ENCODE measurements around the gene RIN3. TPM values are rescaled to one million over a fixed set of nuclear protein-coding genes. Genes with fewer than 3 reads are reported as not detected.

The RIN3 gene
- total and polyA plus RNA-seq, 2 experiments from 2014 or later, result 1.8 to 7.0 TPM

DNA sequence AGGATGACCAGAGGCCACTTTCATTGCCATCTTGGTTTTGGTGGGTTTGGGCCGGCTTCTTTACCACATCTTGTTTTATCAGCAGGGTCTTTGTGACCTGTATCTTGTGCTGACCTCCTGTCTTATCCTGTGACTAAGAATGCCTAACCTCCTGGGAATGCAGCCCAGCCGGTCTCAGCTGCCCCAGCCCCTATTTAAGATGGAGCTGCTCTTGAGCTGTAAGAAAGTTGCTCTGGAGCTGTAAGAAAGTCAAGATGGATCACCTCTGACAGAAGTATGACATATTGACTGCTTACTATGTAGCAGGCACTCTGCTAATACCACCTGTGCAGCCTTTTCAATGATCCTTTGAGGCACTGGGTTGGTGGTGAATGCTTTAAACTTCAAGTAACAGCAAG lies 52.1 kb downstream of the RIN3 start:
- no peaks in the 10 kb centered on the region for H3K79me2 ChIP-seq (ENCODE audit: insufficient read depth)
- H3K4me1 ChIP-seq (ENCODE audit: insufficient read depth), result peaks cover 10% of the 10 kb centered on the region
- H3K36me3 ChIP-seq (ENCODE audit: low read depth), result peaks cover 8% of the 10 kb centered on the region; the same call in 1 of the 2 replicates
- TF ChIP-seq EZH2phosphoT487 (IDR thresholded peaks at IDR 0.05; ENCODE audit: insufficient read depth, low read depth) (no peak), EZH2 (IDR thresholded peaks at IDR 0.05; ENCODE audit: insufficient read depth, poor library complexity, severe bottlenecking) (no peak)
- no peak overlapping the region for H3K9ac ChIP-seq
- H4K20me1 ChIP-seq (ENCODE audit: insufficient read depth), result no peaks in the 10 kb centered on the region
- H3K27ac ChIP-seq, result no peak overlapping the region
- H3K27me3 ChIP-seq (replicated peaks; ENCODE audit: insufficient read depth), result no peaks in the 10 kb centered on the region
- no peaks in the 10 kb centered on the region for H3K9me2 ChIP-seq (ENCODE audit: insufficient read depth)
- no peak overlapping the region for H2AFZ ChIP-seq
- H3K4me3 ChIP-seq, result no peak overlapping the region
- 93 to 97% methylated on average over 2 of the region's 2 CpGs for WGBS, 2 experiments (ENCODE audit: low coverage in 1 of 2, low lambda C conversion rate in 2 of 2, missing lambda C conversion rate in 2 of 2)
- H3K4me2 ChIP-seq (ENCODE audit: unreplicated experiment), result no peak overlapping the region
- peaks cover 7% of the 10 kb centered on the region; the same call in 1 of the 2 replicates for H3F3A ChIP-seq (ENCODE audit: insufficient read depth)
- in situ Hi-C loops (cut with MboI), result no loop called here
- H3K9me3 ChIP-seq (ENCODE audit: low read depth), result no peaks in the 10 kb centered on the region
- DNase-seq, result no peak

DNA sequence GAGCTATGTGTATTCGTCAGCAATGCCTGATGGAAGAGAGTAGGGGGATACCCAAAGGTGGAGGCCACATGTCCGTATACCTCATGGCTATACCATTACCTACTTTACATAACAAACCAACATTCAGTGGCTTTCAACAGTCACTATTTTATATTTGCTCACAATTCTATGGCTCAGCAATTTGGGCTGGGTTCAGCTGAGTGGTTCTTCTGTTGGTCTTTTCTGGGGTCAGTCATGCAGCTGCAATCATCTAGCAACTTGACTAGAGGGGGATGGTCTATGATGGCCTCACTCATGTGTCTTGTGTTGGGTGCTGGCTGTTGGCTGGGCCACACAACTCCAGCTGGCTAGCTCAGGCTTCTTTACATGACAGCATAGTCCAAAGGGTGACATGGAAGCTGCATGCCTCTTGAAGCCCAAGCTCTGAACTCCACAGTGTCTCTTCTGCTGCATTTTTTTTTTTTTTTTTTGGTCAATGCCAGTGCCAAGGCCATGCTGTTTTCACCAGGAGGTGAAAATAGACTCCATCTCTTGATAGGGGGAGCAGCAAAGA lies 53.7 kb downstream of the RIN3 start:
- 94 to 100% methylated on average over 2 of the region's 2 CpGs for WGBS, 2 experiments (ENCODE audit: low coverage in 1 of 2, low lambda C conversion rate in 2 of 2, missing lambda C conversion rate in 2 of 2)

DNA sequence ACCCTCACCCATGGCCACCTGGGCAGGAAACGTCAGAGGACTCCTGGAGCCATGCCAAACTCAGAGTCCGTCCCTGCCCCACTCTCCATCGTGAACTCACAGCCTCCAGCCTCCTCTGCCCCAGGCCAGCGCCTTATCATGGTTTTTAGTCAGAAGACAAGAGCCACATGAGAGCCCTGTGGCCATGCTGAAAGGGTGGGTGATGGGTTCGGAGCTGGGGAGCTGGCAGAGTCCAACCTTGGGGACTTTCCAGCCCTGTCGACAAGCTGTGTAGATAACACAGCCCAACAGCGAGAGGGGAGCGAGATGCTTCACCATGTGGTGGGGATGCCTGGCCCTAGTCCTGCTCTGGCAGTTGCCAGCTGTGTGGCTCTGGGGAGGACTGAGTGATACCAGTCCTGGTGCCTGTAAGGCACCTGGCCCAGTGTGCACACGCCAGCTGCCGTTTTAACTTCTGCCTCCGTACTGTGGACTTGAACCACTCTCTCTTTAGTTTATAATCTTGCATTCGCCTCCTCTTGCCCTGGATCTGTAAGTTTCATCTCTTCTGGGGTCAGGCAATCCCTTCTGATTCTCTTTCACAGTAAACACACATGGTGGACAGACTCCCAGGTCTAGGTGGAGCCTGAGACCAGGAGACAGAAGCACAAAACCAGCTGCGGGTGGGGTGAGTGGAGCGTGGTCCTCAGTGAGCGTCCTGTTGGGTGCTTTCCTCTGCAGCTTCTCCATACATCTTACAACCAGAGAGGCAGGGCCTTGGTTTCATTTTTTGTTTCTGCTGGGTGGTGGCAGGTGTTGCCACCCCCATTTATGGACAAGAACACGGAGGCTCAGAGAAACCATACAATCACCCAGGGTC lies 55.3 kb downstream of the RIN3 start:
- H2AFZ ChIP-seq, result no peak overlapping the region
- no peak overlapping the region for H3K4me3 ChIP-seq
- TF ChIP-seq EZH2 (IDR thresholded peaks at IDR 0.05; ENCODE audit: insufficient read depth, poor library complexity, severe bottlenecking) (no peak), EZH2phosphoT487 (IDR thresholded peaks at IDR 0.05; ENCODE audit: insufficient read depth, low read depth) (no peak)
- in situ Hi-C loops (cut with MboI), result no loop called here
- H4K20me1 ChIP-seq (ENCODE audit: insufficient read depth), result no peaks in the 10 kb centered on the region
- no peaks in the 10 kb centered on the region for H3K9me2 ChIP-seq (ENCODE audit: insufficient read depth)
- H3K9ac ChIP-seq, result no peak overlapping the region
- 85 to 88% methylated on average over 15 to 16 of the region's 16 CpGs for WGBS, 2 experiments (ENCODE audit: low coverage in 1 of 2, low lambda C conversion rate in 2 of 2, missing lambda C conversion rate in 2 of 2)
- H3K27ac ChIP-seq, result no peak overlapping the region
- H3F3A ChIP-seq (ENCODE audit: insufficient read depth), result peaks cover 2% of the 10 kb centered on the region; the same call in 1 of the 2 replicates
- DNase-seq, result no peak
- no peak overlapping the region for H3K4me2 ChIP-seq (ENCODE audit: unreplicated experiment)
- no peaks in the 10 kb centered on the region for H3K27me3 ChIP-seq (replicated peaks; ENCODE audit: insufficient read depth)
- no peaks in the 10 kb centered on the region for H3K79me2 ChIP-seq (ENCODE audit: insufficient read depth)
- peaks cover 2% of the 10 kb centered on the region for H3K4me1 ChIP-seq (ENCODE audit: insufficient read depth)
- H3K36me3 ChIP-seq (ENCODE audit: low read depth), result peaks cover 8% of the 10 kb centered on the region; the same call in 1 of the 2 replicates
- H3K9me3 ChIP-seq (ENCODE audit: low read depth), result no peaks in the 10 kb centered on the region

More for the DNA sequence above, 53.7 kb downstream of the RIN3 start:
- Histone ChIP-seq H4K20me1 (ENCODE audit: insufficient read depth) (no peaks in the 10 kb centered on the region), H3K36me3 (ENCODE audit: low read depth) (peaks cover 8% of the 10 kb centered on the region; the same call in 1 of the 2 replicates), H3K79me2 (ENCODE audit: insufficient read depth) (no peaks in the 10 kb centered on the region), H3K9me2 (ENCODE audit: insufficient read depth) (no peaks in the 10 kb centered on the region), H3K9me3 (ENCODE audit: low read depth) (no peaks in the 10 kb centered on the region), H3K27me3 (replicated peaks; ENCODE audit: insufficient read depth) (no peaks in the 10 kb centered on the region), H3K4me1 (ENCODE audit: insufficient read depth) (peaks cover 10% of the 10 kb centered on the region), H3F3A (ENCODE audit: insufficient read depth) (peaks cover 7% of the 10 kb centered on the region; the same call in 1 of the 2 replicates), H3K9ac (no peak overlapping the region), H3K27ac (no peak overlapping the region), H3K4me3 (no peak overlapping the region), H3K4me2 (ENCODE audit: unreplicated experiment) (no peak overlapping the region), H2AFZ (no peak overlapping the region)
- in situ Hi-C loops (cut with MboI), result no loop called here
- no peak for DNase-seq
- TF ChIP-seq EZH2 (IDR thresholded peaks at IDR 0.05; ENCODE audit: insufficient read depth, poor library complexity, severe bottlenecking) (no peak), EZH2phosphoT487 (IDR thresholded peaks at IDR 0.05; ENCODE audit: insufficient read depth, low read depth) (no peak)

DNA sequence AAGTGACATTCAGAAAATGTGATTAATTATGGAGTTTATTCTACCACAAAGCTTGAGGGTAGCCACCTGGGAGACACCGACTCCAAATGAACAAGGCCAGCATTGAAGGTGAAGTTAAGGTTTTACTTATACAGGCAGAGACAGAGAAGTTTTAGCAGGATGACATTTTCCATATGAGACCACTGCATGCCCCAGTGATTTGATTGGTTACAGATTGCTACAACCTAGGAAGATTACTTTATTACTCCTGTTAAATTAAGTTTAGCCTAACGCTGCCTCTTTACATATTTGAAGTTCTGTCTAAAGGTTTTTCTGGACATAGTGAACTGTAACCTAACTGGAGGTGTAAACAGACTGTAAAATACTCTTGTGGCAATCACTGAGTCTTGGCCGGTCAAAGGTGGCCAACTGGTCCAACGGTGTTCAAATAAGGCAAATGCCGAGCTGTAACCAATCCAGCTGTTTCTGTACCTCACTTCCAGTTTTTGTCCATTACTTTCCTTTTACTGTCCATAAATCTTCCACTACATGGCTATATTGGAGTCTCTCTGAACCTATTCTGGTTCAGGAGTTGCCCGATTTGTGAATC lies 57.2 kb downstream of the RIN3 start:
- H4K20me1 ChIP-seq (ENCODE audit: insufficient read depth), result no peaks in the 10 kb centered on the region
- no peaks in the 10 kb centered on the region for H3K9me3 ChIP-seq (ENCODE audit: low read depth)
- no peak for TF ChIP-seq EZH2 (IDR thresholded peaks at IDR 0.05; ENCODE audit: insufficient read depth, poor library complexity, severe bottlenecking)
- TF ChIP-seq EZH2phosphoT487 (IDR thresholded peaks at IDR 0.05; ENCODE audit: insufficient read depth, low read depth), result no peak
- H3K79me2 ChIP-seq (ENCODE audit: insufficient read depth), result no peaks in the 10 kb centered on the region
- H3K4me1 ChIP-seq (ENCODE audit: insufficient read depth), result no peaks in the 10 kb centered on the region
- no peaks in the 10 kb centered on the region for H3K27me3 ChIP-seq (replicated peaks; ENCODE audit: insufficient read depth)
- DNase-seq, result no peak
- whole genome bisulfite sequencing, 2 experiments (ENCODE audit: low coverage in 1 of 2, low lambda C conversion rate in 2 of 2, missing lambda C conversion rate in 2 of 2), result 96% methylated on average over 6 of the region's 6 CpGs
- H3K36me3 ChIP-seq (ENCODE audit: low read depth), result peaks cover 8% of the 10 kb centered on the region; the same call in 1 of the 2 replicates
- no peak overlapping the region for H3K27ac ChIP-seq
- no peak overlapping the region for H3K9ac ChIP-seq
- H2AFZ ChIP-seq, result no peak overlapping the region
- no peaks in the 10 kb centered on the region for H3K9me2 ChIP-seq (ENCODE audit: insufficient read depth)
- H3K4me3 ChIP-seq, result no peak overlapping the region
- in situ Hi-C loops (cut with MboI), result no loop called here
- no peak overlapping the region for H3K4me2 ChIP-seq (ENCODE audit: unreplicated experiment)
- no peaks in the 10 kb centered on the region for H3F3A ChIP-seq (ENCODE audit: insufficient read depth)
